ENCODE results near the gene USP47. TPM values are rescaled to one million over a fixed set of nuclear protein-coding genes. Genes with fewer than 3 reads are reported as not detected.

The USP47 gene
- total and polyA plus RNA-seq, 2 of the 13 experiments (the other 11 are each of a cell fraction or from before 2014, with no cell fraction given), result 12.2 to 52.7 TPM

GRCh38 chr11:11856638-11857037 lies 14.9 kb downstream of the USP47 start:
- Histone ChIP-seq H2AFZ (ENCODE audit: low read length) (no peak overlapping the region), H3K9me3 (ENCODE audit: low read length) (no peaks in the 10 kb centered on the region), H3K79me2 (ENCODE audit: insufficient read depth, low read length) (peaks cover 85% of the 10 kb centered on the region), H3K36me3 (replicated peaks in 1 of 2; ENCODE audit: control insufficient read depth in 1 of 2, insufficient read depth in 2 of 2, low read length in 2 of 2) (no peaks in the 10 kb centered on the region), H3K27me3 (ENCODE audit: control insufficient read depth in 1 of 2, insufficient read depth in 2 of 2, low read length in 2 of 2) (no peaks in the 10 kb centered on the region), H3K4me2 (ENCODE audit: low read depth, low read length) (no peak overlapping the region), H3K9ac (ENCODE audit: insufficient read depth, low read depth, low read length) (no peak overlapping the region), H4K20me1 (ENCODE audit: insufficient read depth, low read length) (peaks cover 23% of the 10 kb centered on the region), H3K4me3 (replicated peaks in 1 of 3; ENCODE audit: insufficient read depth in 1 of 3, low read depth in 2 of 3, low read length in 3 of 3) (no peak overlapping the region), H3K4me1 (ENCODE audit: insufficient read depth, low read length) (peaks cover 9% of the 10 kb centered on the region), H3K27ac (ENCODE audit: extremely low read length, insufficient read depth, low read length) (no peak overlapping the region)
- in situ Hi-C loops (cut with HindIII; ENCODE audit: extremely low pct_ligation_motif_present, low pct_unique_long_range_greater_than_20kb), result no loop called here
- WGBS (ENCODE audit: low lambda C conversion rate), result 88% methylated on average over 1 of the region's 1 CpG
- BruUV-seq (replicated peaks), result no TSS peak
- intact Hi-C loops (cut with micrococcal nuclease; ENCODE audit: unreplicated experiment), result no loop called here
- no peak for FAIRE-seq
- TF ChIP-seq RELA (CRISPR knock-in tag; IDR thresholded peaks at IDR 0.05) (no peak), AKNA (CRISPR knock-in tag; IDR thresholded peaks at IDR 0.05; ENCODE audit: borderline replicate concordance) (no peak), AGO2 (optimal IDR thresholded peaks at IDR 0.05; ENCODE audit: low read depth, low read length) (no peak), BRCA1 (CRISPR knock-in tag; IDR thresholded peaks at IDR 0.05) (no peak)
- no peak for ATAC-seq
- CTCF ChIA-PET (ENCODE audit: low intra/inter-chr PET ratio, low total read pairs), result no interaction called here
- POLR2A ChIA-PET, result interaction anchor here (1.2 kb wide), 1 partner anchor 15 kb away, joined by 3 read pairs; the partner anchor contains the start of gene USP47
- no peak for DNase-seq (ENCODE audit: low spot score)
